ENCODE results near the gene FAM90A26. TPM values are rescaled to one million over a fixed set of nuclear protein-coding genes. Genes with fewer than 3 reads are reported as not detected.
"Not testable (repeated sequence)": the region's sequence is repeated elsewhere in the genome, so short reads cannot be mapped to it uniquely, and the experiment has no call there.

FAM90A26 gene
- total RNA-seq, 4 donors from 2014 or later: not detected

DNA sequence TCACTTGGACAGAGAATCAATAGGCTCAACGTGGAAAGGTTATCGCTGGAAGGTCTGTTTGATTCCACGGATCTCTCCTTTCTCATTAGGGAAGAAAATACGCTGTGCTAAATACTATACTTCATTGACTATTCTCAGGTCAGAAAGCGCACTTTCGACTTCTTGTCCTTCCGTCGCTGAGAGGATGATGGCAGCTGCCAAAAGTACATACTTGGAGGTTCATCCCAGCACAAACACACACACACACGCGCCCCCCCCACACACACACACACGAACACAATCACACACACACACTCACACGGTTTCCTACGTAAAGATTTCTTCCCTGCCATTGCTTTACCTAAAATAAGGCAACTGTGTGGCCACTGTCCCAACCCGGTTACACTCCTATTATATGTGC lies 44.5 kb downstream of the FAM90A26 start:
- intact Hi-C loops (cut with DNase I; ENCODE audit: low total_unique reads); H3K4me3 ChIP-seq (ENCODE audit: low read depth, poor library complexity, severe bottlenecking): not testable (repeated sequence)
- 79 to 81% methylated on average over 10 to 11 of the region's 14 CpGs for WGBS, 2 donors
- peak in 1 of 2 donors; percentile 49 for DNase-seq (ENCODE audit: low spot score in 2 of 2)

GRCh38 chr4:9215105-9215504 lies 44.9 kb downstream of the FAM90A26 start, which contains the start of gene USP17L11:
USP17L11 (plus strand) TSS chr4:9215405; CDS start chr4:9215405, 0 bp downstream.
- H3K4me3 ChIP-seq (ENCODE audit: low read depth, poor library complexity, severe bottlenecking); DNase-seq (ENCODE audit: low spot score in 2 of 2); intact Hi-C loops (cut with DNase I; ENCODE audit: low total_unique reads): not testable (repeated sequence)
- WGBS, 2 donors: no CpG with 5 or more reads among the region's 14 CpGs

GRCh38 chr4:9219852-9220251 lies 49.6 kb downstream of the FAM90A26 start, which contains the start of gene USP17L12:
USP17L12 (plus strand) TSS chr4:9220152; CDS start chr4:9220152, 0 bp downstream.
- intact Hi-C loops (cut with DNase I; ENCODE audit: low total_unique reads); DNase-seq (ENCODE audit: low spot score in 2 of 2); H3K4me3 ChIP-seq (ENCODE audit: low read depth, poor library complexity, severe bottlenecking): not testable (repeated sequence)
- no CpG with 5 or more reads among the region's 13 CpGs for WGBS, 2 donors

DNA sequence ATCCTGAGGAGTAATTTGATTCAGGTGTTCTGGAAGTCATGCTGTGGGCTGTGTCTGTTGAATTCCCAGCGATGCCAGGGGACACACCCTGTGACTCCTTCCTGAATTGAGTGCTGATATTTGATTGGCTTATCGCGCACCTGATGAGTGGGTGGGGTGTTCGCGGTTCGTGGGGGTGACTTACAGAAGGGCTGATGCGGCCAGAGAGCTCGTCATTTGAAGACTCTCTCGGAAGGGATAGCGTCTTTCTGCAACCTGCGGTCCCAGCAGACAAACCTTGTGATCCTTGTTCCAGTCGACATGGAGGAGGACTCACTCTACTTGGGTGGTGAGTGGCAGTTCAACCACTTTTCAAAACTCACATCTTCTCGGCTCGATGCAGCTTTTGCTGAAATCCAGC lies 54.4 kb downstream of the FAM90A26 start, which contains the start of gene USP17L13:
USP17L13 (plus strand) TSS at position 301 of the 400 bp plus-strand sequence; CDS start at position 301, 0 bp downstream.
- intact Hi-C loops (cut with DNase I; ENCODE audit: low total_unique reads); H3K4me3 ChIP-seq (ENCODE audit: low read depth, poor library complexity, severe bottlenecking); DNase-seq (ENCODE audit: low spot score in 2 of 2): not testable (repeated sequence)
- WGBS, 2 donors: no CpG with 5 or more reads among the region's 14 CpGs

Other genes with a start within 250 kb of the FAM90A26 start
- not detected for gene USP17L10, start 40.2 kb downstream of the FAM90A26 start, total RNA-seq
- not detected for gene USP17L11, start 45.0 kb downstream of the FAM90A26 start, total RNA-seq
- gene USP17L12, start 49.7 kb downstream of the FAM90A26 start, total RNA-seq: not detected
- gene USP17L13, start 54.5 kb downstream of the FAM90A26 start, total RNA-seq: not detected
- gene USP17L15, start 64.0 kb downstream of the FAM90A26 start, total RNA-seq: not detected
- gene USP17L17, start 73.5 kb downstream of the FAM90A26 start, total RNA-seq: not detected
- gene USP17L18, start 78.2 kb downstream of the FAM90A26 start, total RNA-seq: not detected
- not detected for gene USP17L19, start 83.0 kb downstream of the FAM90A26 start, total RNA-seq
- not detected for gene USP17L20, start 87.7 kb downstream of the FAM90A26 start, total RNA-seq
- gene USP17L21, start 92.5 kb downstream of the FAM90A26 start, total RNA-seq: not detected
- not detected for gene USP17L22, start 97.2 kb downstream of the FAM90A26 start, total RNA-seq
- not detected for gene USP17L24, start 154.8 kb downstream of the FAM90A26 start, total RNA-seq
- not detected for gene USP17L25, start 159.5 kb downstream of the FAM90A26 start, total RNA-seq
- not detected for gene USP17L26, start 164.2 kb downstream of the FAM90A26 start, total RNA-seq
- not detected for gene USP17L5, start 169.0 kb downstream of the FAM90A26 start, total RNA-seq
- gene USP17L27, start 173.7 kb downstream of the FAM90A26 start, total RNA-seq: not detected
- gene USP17L28, start 178.5 kb downstream of the FAM90A26 start, total RNA-seq: not detected
- not detected for gene USP17L29, start 183.2 kb downstream of the FAM90A26 start, total RNA-seq
- gene USP17L30, start 192.7 kb downstream of the FAM90A26 start, total RNA-seq: not detected